NCI-H1092 treated with DMSO at 0.1 percent for 48 hours (cell line): ENCODE results near the gene RBM5.
"Not testable (repeated sequence)": the region's sequence is repeated elsewhere in the genome, so short reads cannot be mapped to it uniquely, and the experiment has no call there.

Experiments
- DNase-seq: peaks from one replicate; lab custom pipeline; 2025; lab: John Stamatoyannopoulos, UW

Gene RBM5

GRCh38 chr3:50088725-50089608, at the start of gene RBM5:
Gene RBM5, plus strand, starts transcription at chr3:50088919. Its CDS starts 1,516 bp downstream, at chr3:50090435.
- peak; percentile 84 for DNase-seq

- no peak for DNase-seq
Observed at GRCh38 chr3:50044976-50045375, 43.7 kb upstream of the RBM5 start.

GRCh38 chr3:50047426-50047825, 41.3 kb upstream of the RBM5 start:
- no peak for DNase-seq

- no peak for DNase-seq
Observed at GRCh38 chr3:50050361-50050760, 38.4 kb upstream of the RBM5 start.

GRCh38 chr3:50057756-50058155, 31.0 kb upstream of the RBM5 start:
- DNase-seq = no peak

- DNase-seq = no peak
Observed at GRCh38 chr3:50068134-50068533, 20.6 kb upstream of the RBM5 start.

GRCh38 chr3:50078091-50078490, 10.6 kb upstream of the RBM5 start:
- no peak for DNase-seq

- no peak for DNase-seq
Observed at GRCh38 chr3:50078622-50079021, 10.1 kb upstream of the RBM5 start.

GRCh38 chr3:50084951-50085350, 3.8 kb upstream of the RBM5 start:
- DNase-seq = not testable (repeated sequence)

- DNase-seq = no peak
Observed at GRCh38 chr3:50089609-50089945, 858 bp downstream of the RBM5 start.

- no peak for DNase-seq
Observed at GRCh38 chr3:50090984-50091383, 2.3 kb downstream of the RBM5 start.

- DNase-seq = no peak
Observed at GRCh38 chr3:50095352-50095998, 6.8 kb downstream of the RBM5 start.

- no peak for DNase-seq
Observed at GRCh38 chr3:50100386-50100785, 11.7 kb downstream of the RBM5 start.

- DNase-seq = no peak
Observed at GRCh38 chr3:50100956-50101845, 12.5 kb downstream of the RBM5 start.

- DNase-seq = no peak
Observed at GRCh38 chr3:50102558-50102957, 13.8 kb downstream of the RBM5 start.

- DNase-seq = no peak
Observed at GRCh38 chr3:50111757-50112156, 23.0 kb downstream of the RBM5 start.

GRCh38 chr3:50112462-50112861, 23.7 kb downstream of the RBM5 start:
- no peak for DNase-seq

GRCh38 chr3:50117120-50117519, 28.4 kb downstream of the RBM5 start:
- DNase-seq = no peak

GRCh38 chr3:50118237-50118636, 29.5 kb downstream of the RBM5 start:
- DNase-seq = no peak

GRCh38 chr3:50119786-50120185, 31.1 kb downstream of the RBM5 start:
- DNase-seq = no peak

- DNase-seq = no peak
Observed at GRCh38 chr3:50120364-50121071, 31.8 kb downstream of the RBM5 start.
